Measurements from ENCODE around the gene STK32B. TPM values are rescaled to one million over a fixed set of nuclear protein-coding genes. Genes with fewer than 3 reads are reported as not detected.

STK32B gene
- polyA plus RNA-seq, 1 of the 3 experiments (the other 2 are of a cell fraction): 0.20 TPM

GRCh38 chr4:5033281-5033841 is 17.9 kb upstream of the STK32B start:
- POLR2A ChIA-PET: no interaction called here
- no peak overlapping the region for H2AFZ ChIP-seq (ENCODE audit: low read depth)
- no peaks in the 10 kb centered on the region; the same call in 1 of the 2 replicates for H3K27me3 ChIP-seq (ENCODE audit: insufficient read depth)

GRCh38 chr4:5034206-5034605 is 17.1 kb upstream of the STK32B start:
- H3K9me3 ChIP-seq: no peaks in the 10 kb centered on the region
- no peak overlapping the region for H3K9ac ChIP-seq
- TF ChIP-seq USF1 (IDR thresholded peaks at IDR 0.05; ENCODE audit: borderline replicate concordance, low read depth) (no peak), SMC3 (IDR thresholded peaks at IDR 0.05; ENCODE audit: low read depth, low read length) (no peak), NFIC (IDR thresholded peaks at IDR 0.05; ENCODE audit: borderline replicate concordance) (no peak), TCF12 (IDR thresholded peaks at IDR 0.05) (no peak), NRF1 (IDR thresholded peaks at IDR 0.05; ENCODE audit: low read depth, low read length) (no peak), PBX3 (IDR thresholded peaks at IDR 0.05) (no peak), MXI1 (IDR thresholded peaks at IDR 0.05; ENCODE audit: low read depth, low read length) (no peak), GATA2 (CRISPR knock-in tag; IDR thresholded peaks at IDR 0.05) (no peak), CHD2 (IDR thresholded peaks at IDR 0.05; ENCODE audit: low read length, partially characterized antibody) (no peak), IRF3 (IDR thresholded peaks at IDR 0.05; ENCODE audit: low read depth, low read length) (no peak), RXRA (IDR thresholded peaks at IDR 0.05; ENCODE audit: borderline replicate concordance, low read depth) (no peak), RAD21 (IDR thresholded peaks at IDR 0.05; ENCODE audit: low read length) (no peak)
- ChIA-PET CTCF (interaction anchor here (1.5 kb wide), 1 partner anchor 16 kb away, joined by 4 read pairs; no protein-coding TSS in a partner anchor), POLR2A (no interaction called here)
- H3K9me2 ChIP-seq: no peaks in the 10 kb centered on the region
- H4K20me1 ChIP-seq (ENCODE audit: insufficient read depth): no peaks in the 10 kb centered on the region
- H3K27ac ChIP-seq (ENCODE audit: low read depth in 2 of 2, low read length in 1 of 2): no peak overlapping the region
- no peaks in the 10 kb centered on the region; the same call in 1 of the 2 replicates for H3K27me3 ChIP-seq (ENCODE audit: insufficient read depth)
- H3K36me3 ChIP-seq (replicated peaks in 1 of 2; ENCODE audit: control insufficient read depth in 1 of 2, insufficient read depth in 2 of 2, low read length in 1 of 2): no peaks in the 10 kb centered on the region
- H3K4me1 ChIP-seq (ENCODE audit: control insufficient read depth in 1 of 2, insufficient read depth in 2 of 2, low read depth in 1 of 2, low read length in 1 of 2): peaks cover 0 to 18% of the 10 kb centered on the region in 2 experiments; a peak in 2 of 4 replicates
- no peak overlapping the region for H3K4me2 ChIP-seq
- no peak overlapping the region for H2AFZ ChIP-seq (ENCODE audit: low read depth)
- H3F3A ChIP-seq (replicated peaks; ENCODE audit: insufficient read depth): no peaks in the 10 kb centered on the region
- no peaks in the 10 kb centered on the region for H3K79me2 ChIP-seq (ENCODE audit: insufficient read depth)
- no peak for DNase-seq
- 82% methylated on average over 8 of the region's 8 CpGs for whole genome bisulfite sequencing (ENCODE audit: low lambda C conversion rate)
- no peak overlapping the region for H3K4me3 ChIP-seq (ENCODE audit: low read depth in 2 of 2, low read length in 1 of 2)

More at GRCh38 chr4:5033281-5033841, 17.9 kb upstream of the STK32B start:
- DNase-seq: no peak
- Histone ChIP-seq H3F3A (replicated peaks; ENCODE audit: insufficient read depth) (no peaks in the 10 kb centered on the region), H3K27ac (ENCODE audit: low read depth in 2 of 2, low read length in 1 of 2) (no peak overlapping the region), H3K4me1 (ENCODE audit: control insufficient read depth in 1 of 2, insufficient read depth in 2 of 2, low read depth in 1 of 2, low read length in 1 of 2) (peaks cover 0 to 17% of the 10 kb centered on the region in 2 experiments; a peak in 2 of 4 replicates), H3K79me2 (ENCODE audit: insufficient read depth) (no peaks in the 10 kb centered on the region), H3K4me2 (no peak overlapping the region), H3K9me3 (no peaks in the 10 kb centered on the region), H3K9me2 (no peaks in the 10 kb centered on the region), H3K4me3 (ENCODE audit: low read depth in 2 of 2, low read length in 1 of 2) (no peak overlapping the region), H4K20me1 (ENCODE audit: insufficient read depth) (no peaks in the 10 kb centered on the region), H3K9ac (no peak overlapping the region), H3K36me3 (replicated peaks in 1 of 2; ENCODE audit: control insufficient read depth in 1 of 2, insufficient read depth in 2 of 2, low read length in 1 of 2) (no peaks in the 10 kb centered on the region)
- CTCF ChIA-PET: interaction anchor here (0.6 to 1.5 kb wide), 2 partner anchors 17 to 359 kb away, joined by 4 read pairs; no protein-coding TSS in a partner anchor
- WGBS (ENCODE audit: low lambda C conversion rate): 63% methylated on average over 10 of the region's 10 CpGs
- TF ChIP-seq RXRA (IDR thresholded peaks at IDR 0.05; ENCODE audit: borderline replicate concordance, low read depth) (no peak), RFX5 (IDR thresholded peaks at IDR 0.05; ENCODE audit: low read length) (no peak), MEF2A (IDR thresholded peaks at IDR 0.05; ENCODE audit: borderline replicate concordance, low read depth) (no peak), PBX3 (IDR thresholded peaks at IDR 0.05) (no peak), FOXJ3 (CRISPR knock-in tag; IDR thresholded peaks at IDR 0.05) (no peak), CHD2 (IDR thresholded peaks at IDR 0.05; ENCODE audit: low read length, partially characterized antibody) (no peak), MAX (IDR thresholded peaks at IDR 0.05; ENCODE audit: low read depth) (no peak), IRF3 (IDR thresholded peaks at IDR 0.05; ENCODE audit: low read depth, low read length) (no peak), TAF1 (IDR thresholded peaks at IDR 0.05; ENCODE audit: borderline replicate concordance, low read depth, low read length) (no peak)

Measured in SK-N-SH (cell line).